Measurements from ENCODE around the gene AMBN. TPM values are rescaled to one million over a fixed set of nuclear protein-coding genes. Genes with fewer than 3 reads are reported as not detected.

Gene AMBN
- total and polyA plus RNA-seq, 9 of the 15 experiments (the other 6 are each of a cell fraction or from before 2014, with no cell fraction given) = 0.03 to 0.09 (median 0.07) TPM; not detected in 6

GRCh38 chr4:70623323-70623722 is 31.3 kb downstream of the AMBN start (continued):
- TF ChIP-seq GMEB1 (CRISPR knock-in tag; IDR thresholded peaks at IDR 0.05) (no peak), ZNF655 (CRISPR knock-in tag; IDR thresholded peaks at IDR 0.05) (no peak), FOXA1 (IDR thresholded peaks at IDR 0.05; ENCODE audit: borderline replicate concordance) (no peak), U2AF2 (optimal IDR thresholded peaks at IDR 0.05; ENCODE audit: low read depth, low read length) (no peak)

DNA sequence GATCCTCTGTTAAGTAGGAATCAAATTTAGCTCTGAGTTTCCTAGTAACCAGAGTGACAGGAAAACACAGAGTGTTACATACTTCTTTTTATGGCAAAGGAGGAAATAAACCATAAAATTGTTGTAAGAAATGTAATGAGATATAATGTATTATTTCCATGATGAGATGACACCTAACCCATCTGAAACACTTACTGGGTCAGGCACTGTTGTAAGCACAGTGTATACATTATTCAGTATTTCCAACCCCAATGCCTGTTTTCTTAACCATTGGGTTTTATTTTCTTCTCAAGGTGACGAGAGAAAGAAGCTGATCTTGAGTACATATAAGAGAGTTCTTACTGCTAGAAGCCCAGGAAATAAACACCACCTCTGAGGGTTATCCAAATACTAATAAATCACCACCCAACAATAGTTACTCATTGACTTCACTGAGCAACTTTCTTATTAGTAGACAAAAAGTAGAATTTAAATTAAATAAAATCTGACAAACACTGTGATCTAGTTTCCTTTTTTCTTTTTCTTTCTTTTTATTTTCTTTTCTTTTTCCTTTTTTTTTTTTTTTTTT is 32.3 kb downstream of the AMBN start:
- H3K27ac ChIP-seq (ENCODE audit: extremely low read depth, low read depth, low read length) = no peak overlapping the region
- POLR2A ChIA-PET = interaction anchor here (1.7 kb wide), 1 partner anchor 13 kb away, joined by 4 read pairs; no protein-coding TSS in a partner anchor
- H3K4me1 ChIP-seq (replicated peaks in 1 of 2; ENCODE audit: control insufficient read depth in 2 of 2, insufficient read depth in 2 of 2, low read length in 2 of 2) = no peaks in the 10 kb centered on the region; a peak in 1 of 5 replicates
- 38% methylated on average over 1 of the region's 1 CpG for WGBS (ENCODE audit: insufficient coverage, low coverage, missing lambda C conversion rate)
- CTCF ChIA-PET (ENCODE audit: low intra/inter-chr PET ratio) = no interaction called here
- ATAC-seq (no peak), FAIRE-seq (no peak), DNase-seq (ENCODE audit: extremely low read depth in 1 of 4, low spot score in 3 of 4) (no peak)
- no peaks in the 10 kb centered on the region for H3K79me2 ChIP-seq (ENCODE audit: control insufficient read depth, insufficient read depth, low read length)
- no peaks in the 10 kb centered on the region for H3K27me3 ChIP-seq (ENCODE audit: control insufficient read depth in 2 of 2, insufficient read depth in 2 of 2, low read length in 2 of 2)
- intact Hi-C loops (cut with micrococcal nuclease) (no loop called here), in situ Hi-C loops (cut with MboI) (loop anchor here (25.0 kb wide), 1 partner anchor 1088 kb away; no protein-coding TSS in a partner anchor)
- no peak overlapping the region for H3K4me2 ChIP-seq (ENCODE audit: insufficient read depth, low read length)
- no peaks in the 10 kb centered on the region for H3K9me3 ChIP-seq (replicated peaks; ENCODE audit: control insufficient read depth, insufficient read depth, low read depth, low read length)
- no peaks in the 10 kb centered on the region for H3K9me1 ChIP-seq (ENCODE audit: control insufficient read depth, insufficient read depth, low read length)
- no peak for TF ChIP-seq ZNF311 (CRISPR knock-in tag; IDR thresholded peaks at IDR 0.05)
- no peak for TF ChIP-seq MLLT1 (IDR thresholded peaks at IDR 0.05)
- no peak for TF ChIP-seq NONO (IDR thresholded peaks at IDR 0.05; ENCODE audit: low read depth in 2 of 2, low read length in 1 of 2)
- H3K36me3 ChIP-seq (ENCODE audit: control insufficient read depth, insufficient read depth, low read length) = no peaks in the 10 kb centered on the region
- BruUV-seq (replicated peaks) = no TSS peak
- H3K9ac ChIP-seq (ENCODE audit: insufficient read depth in 1 of 2, low read depth in 2 of 2, low read length in 2 of 2) = no peak overlapping the region
- H3K4me3 ChIP-seq = no peak overlapping the region
- H4K20me1 ChIP-seq (replicated peaks; ENCODE audit: control insufficient read depth, insufficient read depth, low read length) = no peaks in the 10 kb centered on the region
- peak overlapping the region; percentile 17; the same call in 1 of the 2 replicates for H2AFZ ChIP-seq (ENCODE audit: low read depth, low read length)

All from K562 (cell line).